Neural progenitor cell (in vitro differentiated cells): ENCODE results near the gene BAIAP3. TPM values are rescaled to one million over a fixed set of nuclear protein-coding genes. Genes with fewer than 3 reads are reported as not detected.

Experiments
- DNase-seq: peaks from one replicate; pipeline ENCODE4 v3.0.0-alpha.2; 2016; ENCODE audit warnings: low spot score
- H2AFZ ChIP-seq: fragments of 200-600 bp; sonication (generic); replicated peaks from 2 replicates; pipeline ENCODE4 v1.6.1; 2016; ENCODE audit warnings: antibody characterized with exemption
- H3F3A ChIP-seq: fragments of 200-600 bp; sonication (generic); 2 replicates; pipeline ENCODE4 v1.6.1; 2016; ENCODE audit warnings: antibody characterized with exemption, low read depth
- H3K27ac ChIP-seq: fragments of 200-600 bp; sonication (generic); 2 replicates; pipeline ENCODE4 v1.5.1; 2016; ENCODE audit warnings: mild to moderate bottlenecking
- H3K27me3 ChIP-seq: fragments of 200-600 bp; sonication (generic); 2 replicates; pipeline ENCODE4 v1.6.1; 2016; ENCODE audit warnings: mild to moderate bottlenecking, moderate library complexity
- H3K36me3 ChIP-seq: fragments of 200-600 bp; sonication (generic); 2 replicates; pipeline ENCODE4 v1.5.1; 2016
- H3K4me1 ChIP-seq: fragments of 200-600 bp; sonication (generic); 2 replicates; pipeline ENCODE4 v1.6.1; 2016; ENCODE audit warnings: mixed run types
- H3K4me2 ChIP-seq: fragments of 200-600 bp; sonication (generic); 2 replicates; pipeline ENCODE4 v1.6.1; 2016
- H3K4me3 ChIP-seq: fragments of 200-600 bp; sonication (generic); 2 replicates; pipeline ENCODE4 v1.5.1; 2016
- H3K79me2 ChIP-seq: fragments of 200-600 bp; sonication (generic); 2 replicates; pipeline ENCODE4 v1.6.1; 2016; ENCODE audit warnings: low read depth
- H3K9ac ChIP-seq: fragments of 200-600 bp; sonication (generic); 2 replicates; pipeline ENCODE4 v1.6.1; 2016
- H3K9me3 ChIP-seq: fragments of 200-600 bp; sonication (generic); 2 replicates; pipeline ENCODE4 v1.5.1; 2016; ENCODE audit warnings: low read depth
- H4K20me1 ChIP-seq: fragments of 200-600 bp; sonication (generic); 2 replicates; pipeline ENCODE4 v1.6.1; 2016; ENCODE audit warnings: low read depth
- H3K27ac Mint-ChIP-seq: 3 replicates; pipeline ENCODE4 v1.8.0; 2021; ENCODE audit warnings: mixed read lengths
- H3K27me3 Mint-ChIP-seq: 2 replicates; pipeline ENCODE4 v1.8.0; 2022; ENCODE audit warnings: low read depth, mild to moderate bottlenecking, inconsistent platforms, moderate library complexity, mixed read lengths; ENCODE audit not compliant: insufficient read depth
- H3K36me3 Mint-ChIP-seq: 3 replicates; pipeline ENCODE4 v1.8.0; 2021; ENCODE audit warnings: mixed read lengths
- H3K4me1 Mint-ChIP-seq: 3 replicates; pipeline ENCODE4 v1.8.0; 2021; ENCODE audit warnings: mixed read lengths
- H3K4me3 Mint-ChIP-seq: 3 replicates; pipeline ENCODE4 v1.8.0; 2021; ENCODE audit warnings: mild to moderate bottlenecking, moderate library complexity, mixed read lengths
- H3K9me3 Mint-ChIP-seq: 3 replicates; pipeline ENCODE4 v1.8.0; 2020; ENCODE audit warnings: mixed read lengths
- CTCF ChIP-seq: fragments of 200-600 bp; sonication (generic); IDR thresholded peaks from 2 replicates; pipeline ENCODE4 v1.5.1; 2017; ENCODE audit warnings: antibody characterized with exemption, mild to moderate bottlenecking
- EZH2 ChIP-seq: fragments of 200-600 bp; sonication (generic); IDR thresholded peaks from 2 replicates; pipeline ENCODE4 v1.6.1; 2017; ENCODE audit warnings: antibody characterized with exemption, mild to moderate bottlenecking, moderate library complexity
- EZH2phosphoT487 ChIP-seq: fragments of 200-600 bp; sonication (generic); IDR thresholded peaks from 2 replicates; pipeline ENCODE4 v1.6.1; 2017; ENCODE audit warnings: antibody characterized with exemption
- total RNA-seq: library from RNA; depleted of rRNA; stranded (reverse); fragments of >200 nt; gene quantifications from 2 replicates; pipeline ENCODE4 v1.2.3, GENCODE V29; 2015; ENCODE audit warnings: low replicate concordance

Gene BAIAP3
- total RNA-seq, 1 donor from 2014 or later = 0.34 TPM

- Histone ChIP-seq H2AFZ (no peak overlapping the region), H4K20me1 (peaks cover 52% of the 10 kb centered on the region), H3K36me3 (no peaks in the 10 kb centered on the region), H3K9ac (no peak overlapping the region), H3F3A (peaks cover 20% of the 10 kb centered on the region), H3K9me3 (no peaks in the 10 kb centered on the region), H3K79me2 (no peaks in the 10 kb centered on the region), H3K27ac (no peak overlapping the region), H3K27me3 (peaks cover 99% of the 10 kb centered on the region), H3K4me1 (peaks cover 16% of the 10 kb centered on the region), H3K4me2 (no peak overlapping the region), H3K4me3 (no peak overlapping the region)
- TF ChIP-seq EZH2 (no peak), CTCF (peak; percentile 31)
- Mint-ChIP-seq H3K9me3 (no peaks in the 10 kb centered on the region), H3K27ac (no peak overlapping the region), H3K36me3 (no peaks in the 10 kb centered on the region), H3K4me1 (peaks cover 36% of the 10 kb centered on the region), H3K27me3 (peaks cover 15% of the 10 kb centered on the region), H3K4me3 (peak overlapping the region; percentile 73)
- peak; percentile 83 for DNase-seq
Observed at GRCh38 chr16:1335996-1336395, 2.6 kb downstream of the BAIAP3 start.

GRCh38 chr16:1336619-1337018, 3.2 kb downstream of the BAIAP3 start:
- TF ChIP-seq EZH2 (no peak), CTCF (no peak), EZH2phosphoT487 (no peak)
- peaks cover 99% of the 10 kb centered on the region for H3K27me3 ChIP-seq
- no peak overlapping the region for H3K4me2 ChIP-seq
- H2AFZ ChIP-seq = no peak overlapping the region
- H3K4me1 ChIP-seq = peaks cover 13% of the 10 kb centered on the region
- peak overlapping the region; percentile 74 for H3K27ac Mint-ChIP-seq
- H3K4me3 ChIP-seq = no peak overlapping the region
- peaks cover 52% of the 10 kb centered on the region for H4K20me1 ChIP-seq
- H3K36me3 Mint-ChIP-seq = no peaks in the 10 kb centered on the region
- H3K4me3 Mint-ChIP-seq = peak overlapping the region; percentile 73
- H3K27me3 Mint-ChIP-seq = peaks cover 13% of the 10 kb centered on the region
- peaks cover 16% of the 10 kb centered on the region for H3F3A ChIP-seq
- H3K27ac ChIP-seq = no peak overlapping the region
- H3K9me3 Mint-ChIP-seq = no peaks in the 10 kb centered on the region
- no peak overlapping the region for H3K9ac ChIP-seq
- no peaks in the 10 kb centered on the region for H3K79me2 ChIP-seq
- no peaks in the 10 kb centered on the region for H3K9me3 ChIP-seq
- no peak for DNase-seq
- no peaks in the 10 kb centered on the region for H3K36me3 ChIP-seq
- H3K4me1 Mint-ChIP-seq = peaks cover 34% of the 10 kb centered on the region

GRCh38 chr16:1337486-1337885, 4.0 kb downstream of the BAIAP3 start:
- Histone ChIP-seq H3K9ac (no peak overlapping the region), H3K4me3 (no peak overlapping the region), H3K27me3 (peaks cover 99% of the 10 kb centered on the region), H3F3A (peaks cover 17% of the 10 kb centered on the region), H4K20me1 (peaks cover 57% of the 10 kb centered on the region), H3K9me3 (no peaks in the 10 kb centered on the region), H3K36me3 (no peaks in the 10 kb centered on the region), H3K27ac (no peak overlapping the region), H3K79me2 (no peaks in the 10 kb centered on the region), H2AFZ (no peak overlapping the region), H3K4me1 (peaks cover 10% of the 10 kb centered on the region), H3K4me2 (no peak overlapping the region)
- Mint-ChIP-seq H3K36me3 (no peaks in the 10 kb centered on the region), H3K9me3 (no peaks in the 10 kb centered on the region), H3K4me1 (peaks cover 33% of the 10 kb centered on the region), H3K27ac (no peak overlapping the region), H3K4me3 (peak overlapping the region; percentile 21), H3K27me3 (peaks cover 7% of the 10 kb centered on the region)
- peak; percentile 76 for DNase-seq
- TF ChIP-seq EZH2phosphoT487 (no peak), CTCF (no peak), EZH2 (no peak)
